COLO829 (cell line): ENCODE data around the gene STARD8.
A peak's percentile ranks its signal among the peaks of the same experiment; 100 is the strongest.
"Not testable (repeated sequence)": the region's sequence is repeated elsewhere in the genome, so short reads cannot be mapped to it uniquely, and the experiment has no call there.

Source experiments
- DNase-seq: peaks from one replicate; pipeline ENCODE4 v3.0.0; 2012; ENCODE audit warnings: low spot score

STARD8 gene

DNA sequence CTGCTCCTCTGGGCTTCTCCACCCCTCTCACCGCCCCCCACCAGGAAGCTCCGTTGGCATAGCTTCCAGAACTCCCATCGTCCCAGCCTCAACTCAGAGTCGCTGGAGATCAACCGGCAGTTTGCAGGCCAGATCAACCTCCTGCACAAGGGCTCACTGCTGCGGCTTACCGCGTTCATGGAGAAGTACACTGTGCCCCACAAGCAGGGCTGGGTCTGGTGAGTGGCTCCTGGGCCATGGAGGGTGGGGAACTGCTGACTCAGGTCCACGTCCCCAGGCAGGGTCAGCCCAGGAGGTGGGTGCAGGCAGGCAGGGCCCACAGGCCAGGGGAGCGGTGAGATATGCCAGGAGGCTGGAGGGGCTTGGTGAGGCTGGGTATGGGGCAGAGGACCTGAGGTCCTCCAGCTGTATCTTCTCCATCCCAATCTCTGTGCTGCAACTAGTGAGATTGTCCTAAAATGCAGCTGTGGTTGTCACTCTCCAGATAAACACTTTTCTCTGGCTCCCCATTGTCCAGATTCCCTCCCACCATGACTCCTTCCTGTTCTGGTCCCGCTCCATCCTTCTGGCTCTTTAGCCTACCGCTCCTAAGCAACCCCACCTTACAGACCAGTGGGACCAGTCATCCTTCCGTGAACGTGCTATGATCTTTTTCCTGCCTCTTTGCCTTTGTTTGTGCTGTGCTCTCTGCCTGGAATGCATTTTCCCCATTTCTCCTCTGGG is 71.9 kb downstream of the STARD8 start:
- DNase-seq, result no peak

DNA sequence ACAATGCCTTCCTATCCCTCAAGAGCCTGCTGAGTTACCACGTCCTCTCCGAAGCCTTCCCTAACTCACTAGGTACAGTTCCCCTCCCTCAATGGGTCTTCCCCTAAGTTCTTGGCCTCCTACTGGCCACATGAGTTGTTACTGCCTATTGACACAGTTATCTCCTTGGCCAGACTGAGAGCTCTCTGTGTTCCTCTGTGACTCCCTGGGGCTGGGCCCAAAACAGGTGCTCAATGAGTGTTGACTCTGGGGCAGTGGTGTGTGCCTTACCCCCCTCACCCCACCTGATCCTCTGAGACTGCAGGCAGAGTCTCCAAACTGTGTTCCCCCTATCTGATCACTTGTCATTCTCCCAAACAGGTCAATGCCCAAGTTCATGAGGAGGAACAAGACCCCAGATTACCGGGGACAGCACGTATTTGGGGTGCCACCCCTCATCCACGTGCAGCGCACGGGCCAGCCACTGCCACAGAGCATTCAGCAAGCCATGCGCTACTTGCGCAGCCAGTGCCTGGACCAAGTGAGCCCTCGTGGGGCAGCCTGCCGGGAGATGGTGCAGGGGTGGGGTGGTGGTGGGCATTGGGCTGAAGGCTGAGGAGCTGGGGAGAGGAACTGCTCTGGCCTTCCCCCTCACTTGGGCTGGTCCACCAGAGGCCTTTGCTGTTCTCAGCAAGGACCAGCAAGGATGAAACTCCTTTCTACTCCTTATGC is 72.6 kb downstream of the STARD8 start:
- DNase-seq, result no peak

DNA sequence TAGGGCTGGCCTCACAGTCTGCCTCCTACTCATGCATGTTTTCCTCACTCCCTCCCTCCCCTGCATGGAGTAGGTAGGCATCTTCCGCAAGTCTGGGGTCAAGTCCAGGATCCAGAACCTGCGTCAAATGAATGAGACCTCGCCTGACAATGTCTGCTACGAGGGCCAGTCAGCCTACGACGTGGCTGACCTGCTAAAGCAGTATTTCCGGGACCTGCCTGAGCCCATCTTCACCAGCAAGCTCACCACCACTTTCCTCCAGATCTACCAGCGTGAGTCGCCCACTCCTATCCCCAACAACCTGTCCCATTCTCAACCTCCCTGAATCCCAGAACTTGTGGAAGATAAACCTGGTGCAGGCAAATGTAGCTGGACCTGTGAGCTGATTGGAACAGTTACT is 73.4 kb downstream of the STARD8 start:
- DNase-seq, result no peak

DNA sequence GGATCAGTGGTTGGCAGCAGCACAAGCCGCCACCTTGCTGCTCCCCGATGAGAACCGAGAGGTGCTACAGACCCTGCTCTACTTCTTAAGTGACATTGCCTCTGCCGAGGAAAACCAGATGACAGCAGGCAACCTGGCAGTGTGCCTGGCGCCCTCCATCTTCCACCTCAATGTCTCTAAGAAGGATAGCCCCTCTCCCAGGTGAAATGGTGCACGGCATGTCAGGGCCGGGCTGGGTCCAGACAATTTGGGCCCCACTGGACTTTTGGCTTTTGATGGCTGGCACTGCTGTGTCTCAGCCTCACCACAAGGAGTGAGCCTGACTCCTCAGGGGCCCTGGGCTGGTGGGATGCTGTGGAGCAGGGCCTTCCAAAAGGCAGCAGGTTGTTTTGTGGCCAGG is 74.1 kb downstream of the STARD8 start:
- DNase-seq, result no peak

DNA sequence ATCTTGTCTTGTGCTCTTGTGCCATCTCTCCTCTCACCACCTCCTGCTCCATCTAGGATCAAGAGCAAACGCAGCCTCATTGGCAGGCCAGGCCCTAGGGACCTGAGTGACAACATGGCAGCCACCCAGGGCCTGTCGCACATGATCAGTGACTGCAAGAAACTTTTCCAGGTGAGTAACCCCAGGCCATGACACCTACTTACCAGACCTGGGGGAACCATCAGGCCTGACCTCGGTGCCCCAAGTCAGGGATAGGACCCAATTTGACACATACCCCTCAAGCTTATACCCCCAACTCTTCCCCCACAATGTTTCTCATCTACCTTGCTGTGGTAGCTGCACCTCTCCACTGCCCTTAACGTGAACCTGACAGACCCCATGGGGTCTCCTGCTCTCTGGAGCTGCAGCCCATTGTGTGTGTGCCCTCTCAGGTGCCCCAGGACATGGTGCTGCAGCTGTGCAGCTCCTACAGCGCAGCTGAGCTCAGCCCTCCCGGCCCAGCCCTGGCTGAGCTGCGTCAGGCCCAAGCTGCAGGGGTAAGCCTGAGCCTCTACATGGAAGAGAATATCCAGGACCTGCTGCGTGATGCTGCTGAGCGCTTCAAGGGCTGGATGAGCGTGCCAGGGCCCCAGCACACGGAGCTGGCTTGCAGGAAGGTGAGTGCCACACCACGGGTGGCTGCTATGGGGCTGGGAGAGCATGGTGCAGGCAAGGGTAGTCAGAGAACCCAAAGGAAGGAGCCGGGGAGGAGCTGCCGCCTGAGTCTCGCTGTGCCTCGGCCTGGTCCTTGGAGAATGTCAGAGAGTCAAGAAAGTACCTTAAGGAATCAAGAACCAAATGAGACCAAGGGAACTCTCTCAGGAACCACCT is 74.8 kb downstream of the STARD8 start:
- no peak for DNase-seq

DNA sequence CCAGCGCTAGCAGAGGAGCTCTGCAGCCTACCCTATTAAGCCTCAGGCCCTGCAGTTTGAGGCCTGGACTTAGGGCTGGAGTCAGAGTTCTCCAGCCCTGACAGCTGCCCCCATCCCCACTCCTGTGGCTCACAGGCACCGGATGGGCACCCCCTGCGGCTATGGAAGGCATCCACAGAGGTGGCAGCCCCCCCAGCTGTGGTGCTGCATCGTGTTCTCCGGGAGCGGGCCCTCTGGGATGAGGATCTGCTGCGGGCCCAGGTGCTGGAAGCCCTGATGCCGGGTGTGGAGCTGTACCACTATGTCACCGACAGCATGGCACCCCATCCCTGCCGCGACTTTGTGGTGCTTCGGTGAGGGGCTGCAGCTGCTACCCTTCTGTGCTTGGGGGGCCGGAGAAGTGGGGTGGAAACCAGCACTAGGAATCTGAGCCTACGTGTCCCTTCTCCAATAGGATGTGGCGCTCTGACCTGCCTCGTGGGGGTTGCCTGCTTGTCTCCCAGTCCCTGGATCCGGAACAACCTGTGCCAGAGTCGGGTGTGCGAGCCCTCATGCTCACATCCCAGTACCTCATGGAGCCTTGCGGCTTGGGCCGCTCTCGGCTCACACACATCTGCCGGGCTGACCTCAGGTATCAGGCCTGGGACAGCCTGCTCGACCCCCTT is 76.2 kb downstream of the STARD8 start:
- no peak for DNase-seq

DNA sequence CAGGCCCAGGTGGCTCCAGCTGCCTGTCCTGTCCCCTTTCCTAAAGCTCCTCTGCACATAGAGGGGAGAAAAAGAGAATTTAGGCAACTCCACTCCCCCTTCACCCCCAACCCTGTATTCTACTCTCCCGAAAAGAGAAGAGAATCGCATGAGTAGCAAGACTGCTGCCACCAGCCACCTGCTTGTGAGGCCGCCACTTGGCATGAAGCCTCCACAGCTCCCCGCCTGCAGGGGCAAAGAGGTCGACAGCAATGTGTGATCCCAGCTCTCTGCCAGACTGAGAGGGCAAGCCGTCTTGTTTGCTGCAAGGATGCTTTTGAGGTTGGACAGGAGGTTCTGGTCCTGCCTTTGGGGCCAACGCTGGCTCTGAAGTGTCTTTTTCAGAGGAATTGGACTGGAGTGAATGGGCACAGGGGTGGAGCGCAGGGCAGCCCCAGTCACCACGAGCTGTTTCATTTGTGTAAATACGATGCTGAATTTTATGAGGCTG is 77.1 kb downstream of the STARD8 start:
- no peak for DNase-seq

DNA sequence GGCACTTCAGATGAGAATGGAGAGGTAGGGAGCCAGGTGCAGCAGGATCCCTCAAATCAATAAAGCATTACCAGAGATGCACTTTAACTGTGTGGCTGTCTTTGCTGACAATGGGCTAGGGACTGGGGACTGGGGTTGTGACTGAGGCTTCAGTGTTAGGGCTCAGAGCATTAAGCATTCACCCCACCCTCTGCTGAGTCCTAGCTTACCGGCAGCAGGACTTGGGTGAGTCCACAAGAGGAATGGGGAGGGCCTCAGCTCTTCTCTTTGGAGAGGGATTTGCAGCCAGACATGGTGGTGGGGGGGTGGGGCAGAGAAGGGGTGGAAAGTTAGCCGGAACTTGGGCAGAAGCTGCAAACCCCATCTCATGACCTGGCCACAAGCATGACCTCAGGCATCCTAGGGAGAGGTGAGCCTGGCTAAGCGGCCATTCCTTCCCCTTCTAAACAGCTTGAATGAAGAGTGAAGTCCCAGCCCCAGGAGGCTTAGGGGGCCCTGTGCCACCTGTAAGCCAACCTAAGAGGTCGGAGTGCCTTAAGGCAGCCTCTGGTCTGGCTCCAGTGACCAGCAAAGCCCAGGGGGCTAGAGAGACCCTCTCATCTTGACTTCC is 78.4 kb downstream of the STARD8 start:
- no peak for DNase-seq

DNA sequence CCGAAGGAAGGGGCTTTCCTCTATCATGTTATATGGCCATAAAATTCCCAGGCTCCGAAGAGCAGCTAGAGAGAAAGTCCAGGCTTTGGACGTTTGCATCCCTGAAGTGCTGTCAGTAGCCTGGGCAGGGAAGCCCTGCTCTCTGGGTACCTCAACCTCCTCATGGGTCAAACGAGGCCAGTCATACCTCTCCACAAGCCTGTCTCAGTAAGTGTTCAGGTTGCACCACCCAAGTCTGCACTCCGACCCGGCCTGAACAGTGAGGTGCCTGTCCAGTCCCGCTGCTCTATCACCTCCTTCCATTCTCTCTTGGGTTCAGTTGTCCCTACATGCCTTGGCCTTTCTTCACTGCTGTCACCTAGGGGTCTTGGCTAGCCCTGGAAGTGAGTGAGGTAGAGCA is 78.9 kb downstream of the STARD8 start:
- no peak for DNase-seq

DNA sequence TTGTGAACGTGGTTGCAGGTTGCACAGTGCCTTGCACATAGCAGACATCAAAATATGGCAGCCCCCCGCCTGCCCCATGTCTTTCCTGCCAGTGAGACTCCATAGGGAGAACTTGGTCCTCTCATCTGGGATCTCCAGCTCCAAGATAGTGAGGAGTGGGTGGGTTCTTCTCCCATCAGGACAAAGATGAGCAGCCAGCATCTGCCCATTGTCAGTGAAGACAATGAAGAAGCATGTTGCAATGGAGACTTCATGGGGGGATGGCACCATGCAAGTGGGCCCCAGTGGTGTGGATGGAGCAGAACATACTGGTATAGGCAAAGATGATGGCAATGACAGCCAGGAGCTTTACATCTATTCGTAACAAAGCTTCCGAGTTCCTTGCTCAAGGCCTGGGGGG is 80.2 kb downstream of the STARD8 start:
- no peak for DNase-seq

DNA sequence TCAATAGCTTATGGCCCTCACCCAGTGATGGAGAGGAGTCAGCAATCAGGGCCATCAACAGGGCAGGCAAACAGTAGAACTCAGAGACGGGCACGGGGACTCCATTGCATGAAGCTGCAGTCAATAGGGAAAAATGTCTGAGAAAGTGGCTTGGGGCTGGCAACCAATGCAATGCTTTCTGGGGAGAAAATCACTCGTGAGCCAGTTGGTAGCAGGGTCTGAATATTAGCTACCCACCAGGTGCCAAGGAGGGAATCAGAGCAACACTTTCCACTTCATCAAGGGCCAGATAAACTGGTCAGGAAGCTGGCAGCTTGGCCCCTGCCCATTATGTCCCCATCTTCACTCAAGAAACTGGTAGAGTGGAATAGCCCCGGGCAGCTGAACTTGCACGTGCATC is 80.7 kb downstream of the STARD8 start:
- no peak for DNase-seq

DNA sequence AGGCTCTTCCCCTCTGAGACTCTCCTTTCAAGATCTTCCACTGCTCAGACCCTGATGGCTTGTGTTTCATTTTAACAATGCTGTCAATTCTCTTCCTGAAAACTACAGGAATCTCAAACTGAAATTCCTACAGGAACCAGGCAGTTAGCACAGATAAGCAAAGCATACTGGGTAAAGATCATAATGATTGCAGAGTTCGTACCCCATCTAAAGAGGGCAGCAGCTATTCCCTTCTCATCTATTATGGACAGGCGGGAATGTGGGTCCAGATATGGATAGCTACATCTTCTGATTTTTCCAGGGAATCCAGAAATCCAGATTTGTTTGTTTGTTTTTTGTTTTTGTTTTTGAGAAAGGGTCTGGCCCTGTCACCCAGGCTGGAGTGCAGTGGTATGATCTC is 83.8 kb downstream of the STARD8 start:
- DNase-seq, result no peak

DNA sequence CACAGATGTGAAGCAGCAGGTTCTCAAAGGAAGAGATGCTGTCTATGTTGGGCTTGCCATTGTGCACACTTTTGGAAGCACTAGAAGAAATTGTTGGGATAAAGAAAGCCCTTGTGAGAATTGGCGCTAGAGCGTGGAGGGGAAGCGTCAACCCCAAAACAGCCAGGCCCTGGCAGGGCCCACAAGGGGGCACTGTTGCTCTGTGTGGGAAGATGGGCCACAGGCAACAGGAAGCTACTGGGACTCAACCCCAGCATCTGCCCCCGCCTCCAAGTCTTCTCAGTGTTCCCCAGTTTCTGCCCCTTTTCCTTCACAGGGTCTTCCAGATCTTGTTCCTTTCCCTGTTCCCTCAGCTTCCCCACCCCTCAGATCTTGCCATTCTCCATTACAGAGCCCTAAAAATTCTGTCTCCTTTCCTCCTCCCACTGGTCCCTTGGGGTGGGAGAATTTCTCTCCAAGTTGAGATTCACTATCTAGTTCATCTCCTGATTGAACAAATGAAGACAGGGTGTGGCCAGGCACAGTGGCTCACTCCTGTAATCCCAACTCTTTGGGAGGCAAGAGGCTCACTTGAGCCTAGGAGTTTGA is 85.5 kb downstream of the STARD8 start:
- DNase-seq, result peak; percentile 46

DNA sequence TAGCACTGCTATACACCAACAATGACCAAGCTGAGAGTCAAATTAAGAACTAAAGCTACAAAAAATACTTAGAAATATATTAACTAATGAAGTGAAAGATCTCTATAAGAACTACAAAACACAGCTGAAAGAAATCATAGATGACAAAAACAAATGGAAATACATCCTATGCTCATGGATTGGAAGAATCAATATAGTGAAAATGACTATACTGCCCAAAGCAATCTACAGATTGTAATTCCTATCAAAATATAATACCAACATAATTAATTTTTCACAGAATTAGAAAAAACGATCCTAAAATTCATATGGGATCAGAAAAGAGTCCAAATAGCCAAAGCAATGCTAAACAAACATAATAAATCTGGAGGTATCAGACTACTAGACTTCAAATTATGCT is 87.8 kb downstream of the STARD8 start:
- no peak for DNase-seq

DNA sequence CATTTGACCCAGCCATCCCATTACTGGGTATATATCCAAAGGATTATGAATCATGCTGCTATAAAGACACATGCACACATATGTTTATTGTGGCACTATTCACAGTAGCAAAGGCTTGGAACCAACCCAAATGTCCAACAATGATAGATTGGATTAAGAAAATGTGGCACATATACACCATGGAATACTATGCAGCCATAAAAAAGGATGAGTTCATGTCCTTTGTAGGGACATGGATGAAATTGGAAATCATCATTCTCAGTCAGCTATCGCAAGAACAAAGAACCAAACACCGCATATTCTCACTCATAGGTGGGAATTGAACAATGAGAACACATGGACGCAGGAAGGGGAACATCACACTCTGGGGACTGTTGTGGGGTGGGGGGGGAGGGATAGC is 94.4 kb downstream of the STARD8 start:
- DNase-seq, result not testable (repeated sequence)

DNA sequence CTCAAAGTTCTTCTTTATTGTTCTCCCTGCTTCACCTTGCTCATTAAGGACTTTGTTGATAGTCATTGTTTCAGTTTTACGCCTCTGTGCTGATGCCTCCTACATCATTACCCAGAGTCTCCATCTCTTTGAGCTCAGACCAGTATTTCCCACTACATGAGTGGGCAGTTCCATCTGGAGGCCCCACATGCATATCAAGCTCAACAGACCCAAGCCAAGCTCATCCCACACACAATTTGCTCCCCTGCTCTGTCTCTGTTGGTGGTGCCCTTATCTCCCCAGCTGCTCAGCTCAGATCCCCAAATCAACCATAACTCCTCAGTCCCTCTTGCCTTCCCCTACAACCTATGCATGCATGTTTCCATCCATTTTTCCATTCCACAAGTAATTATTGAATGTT is 96.3 kb downstream of the STARD8 start:
- no peak for DNase-seq

DNA sequence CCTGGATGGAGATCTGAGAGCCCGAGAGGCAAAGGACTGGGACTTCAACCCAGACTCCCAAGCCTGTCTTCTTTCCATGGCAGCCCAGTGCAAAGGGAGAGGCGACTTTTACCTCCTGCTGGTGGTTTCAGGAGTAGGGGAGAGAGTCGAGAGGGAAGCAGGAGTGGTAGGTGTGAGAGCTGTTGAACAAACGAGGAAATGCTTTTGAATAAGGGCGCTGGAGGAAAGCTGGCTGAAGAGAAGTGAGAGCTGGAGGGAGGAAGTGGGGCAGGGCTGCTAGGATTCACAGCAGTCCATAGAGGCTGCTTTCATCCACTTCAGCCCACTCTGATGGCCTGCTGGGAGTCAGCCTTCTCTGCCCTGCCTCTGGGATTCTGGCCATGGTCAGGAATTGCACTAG is 99.5 kb downstream of the STARD8 start:
- DNase-seq, result no peak

DNA sequence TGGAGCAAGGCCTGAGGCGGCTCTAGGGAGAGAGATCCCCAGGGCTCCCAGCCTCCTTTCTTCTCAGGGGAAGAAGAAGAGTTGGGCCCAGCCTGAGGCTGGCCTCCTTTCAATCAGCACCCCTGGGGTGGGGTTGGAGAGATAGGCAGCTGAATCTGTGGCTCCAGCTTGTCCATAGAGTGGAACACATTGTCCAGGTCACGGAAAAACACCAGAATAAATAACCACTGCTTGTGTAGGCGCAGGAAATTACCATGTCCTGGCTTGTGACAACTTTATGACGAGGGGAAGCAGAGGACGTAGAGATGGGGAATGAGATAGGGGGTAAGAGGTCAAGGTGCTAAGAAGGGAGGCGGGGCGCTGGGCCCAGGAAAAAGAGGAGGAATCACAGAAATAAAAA is 100.6 kb downstream of the STARD8 start:
- no peak for DNase-seq

DNA sequence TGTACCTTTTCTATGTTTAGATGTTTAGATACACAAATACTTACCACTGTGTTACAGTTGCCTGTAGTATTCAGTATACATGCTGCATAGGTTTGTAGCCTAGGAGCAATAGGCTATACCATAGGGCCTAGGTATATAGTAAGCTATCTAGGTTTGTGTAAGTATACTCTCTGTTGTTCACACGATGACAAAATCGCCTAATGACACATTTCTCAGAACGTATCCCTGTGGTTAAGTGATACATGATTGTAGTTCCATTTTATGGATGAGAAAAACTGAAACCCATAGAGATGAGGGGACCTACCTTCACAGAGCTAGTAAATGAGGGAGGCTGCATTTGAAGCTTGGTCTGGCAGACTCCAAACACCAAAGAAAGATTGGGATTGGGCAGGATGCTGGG is 102.0 kb downstream of the STARD8 start:
- DNase-seq, result no peak

DNA sequence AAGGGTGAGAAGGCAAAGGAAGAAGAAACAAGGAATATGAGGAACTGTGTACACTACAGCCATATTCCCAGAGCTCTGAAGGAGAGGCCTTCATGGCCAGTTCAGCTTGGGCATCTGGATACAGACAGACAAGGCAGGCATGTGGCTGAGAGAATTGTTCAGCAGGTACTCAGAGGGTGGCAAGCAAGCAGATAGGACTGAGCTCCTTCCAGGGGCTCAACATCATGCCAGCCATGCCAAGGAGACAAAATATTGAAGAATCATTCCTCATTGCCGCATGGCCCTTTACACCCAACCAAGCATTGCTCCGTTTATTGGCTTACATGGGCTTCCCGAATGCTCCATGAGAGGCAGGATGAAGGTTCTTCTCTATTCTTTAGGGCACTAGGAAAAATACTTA is 102.8 kb downstream of the STARD8 start:
- DNase-seq, result no peak

DNA sequence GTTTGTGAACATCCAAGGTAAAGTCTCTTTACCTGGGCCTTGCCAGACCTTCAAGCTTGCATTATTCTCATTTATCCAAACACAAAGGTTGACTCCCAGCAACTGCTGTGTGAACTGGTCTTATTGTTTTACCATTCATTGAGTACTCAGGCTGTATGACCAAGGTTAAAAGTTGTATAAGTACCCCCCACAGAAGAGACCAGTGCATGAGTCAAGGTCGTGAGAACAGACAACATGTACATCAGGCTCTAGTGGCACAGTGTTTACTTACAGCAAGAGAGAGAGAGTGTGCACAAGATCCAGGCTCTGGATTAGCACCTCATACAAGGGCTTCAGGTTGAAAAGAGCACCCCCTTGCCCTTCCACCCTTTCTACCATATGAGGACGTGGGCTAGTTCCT is 103.9 kb downstream of the STARD8 start:
- DNase-seq, result no peak
